Glomerular visceral epithelial cell (primary cell): ENCODE results near the gene VEGFC.

Experiments
- DNase-seq: peaks from one replicate; pipeline ENCODE4 v3.0.0-alpha.2; 2016; ENCODE audit errors: extremely low spot score

VEGFC gene, protein sequence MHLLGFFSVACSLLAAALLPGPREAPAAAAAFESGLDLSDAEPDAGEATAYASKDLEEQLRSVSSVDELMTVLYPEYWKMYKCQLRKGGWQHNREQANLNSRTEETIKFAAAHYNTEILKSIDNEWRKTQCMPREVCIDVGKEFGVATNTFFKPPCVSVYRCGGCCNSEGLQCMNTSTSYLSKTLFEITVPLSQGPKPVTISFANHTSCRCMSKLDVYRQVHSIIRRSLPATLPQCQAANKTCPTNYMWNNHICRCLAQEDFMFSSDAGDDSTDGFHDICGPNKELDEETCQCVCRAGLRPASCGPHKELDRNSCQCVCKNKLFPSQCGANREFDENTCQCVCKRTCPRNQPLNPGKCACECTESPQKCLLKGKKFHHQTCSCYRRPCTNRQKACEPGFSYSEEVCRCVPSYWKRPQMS

DNA sequence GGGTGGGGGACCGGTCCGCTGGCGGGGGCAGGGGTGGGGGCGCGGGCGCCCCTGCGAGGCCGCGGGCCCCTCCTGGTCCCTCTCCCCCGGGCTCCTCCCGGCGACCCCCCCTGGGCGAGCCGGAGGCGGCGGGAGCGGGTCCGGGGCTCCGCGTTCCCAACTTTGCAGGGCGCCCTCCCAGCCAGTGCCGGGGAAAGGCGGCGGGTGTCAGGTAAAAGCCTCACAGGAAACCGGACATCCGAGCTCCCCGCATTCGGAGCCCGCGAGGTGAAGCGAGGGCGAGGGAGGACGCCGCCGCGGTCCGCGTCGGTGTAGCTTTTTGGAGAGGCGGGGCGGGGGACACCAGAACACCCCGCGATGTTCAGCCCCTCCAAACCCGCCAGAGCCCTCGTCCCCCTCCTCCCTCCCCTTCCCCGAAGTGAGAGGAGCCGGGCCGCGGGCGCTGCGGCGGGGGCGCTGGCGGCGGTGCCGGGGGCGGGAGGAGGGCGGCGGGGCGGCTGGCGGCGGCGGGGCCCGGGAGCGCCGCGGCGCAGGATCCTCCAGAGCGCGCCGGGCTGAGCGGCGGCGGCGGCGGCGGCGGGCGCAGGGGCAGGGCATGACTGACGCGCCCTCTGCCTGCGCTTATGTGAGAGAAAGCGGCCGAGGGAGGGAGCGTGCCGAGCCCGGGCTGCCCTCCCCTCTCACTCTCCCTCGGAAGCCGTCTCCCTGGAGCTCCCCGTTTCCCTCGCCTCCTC is at the start of gene VEGFC:
VEGFC (minus strand) TSS at position 597 of the 734 bp plus-strand sequence. CDS start 611 bp downstream, outside the sequence.
- peak; percentile 83 for DNase-seq

- DNase-seq, result peak; percentile 2
Observed at GRCh38 chr4:176841711-176842112, 49.0 kb upstream of the VEGFC start.

DNA sequence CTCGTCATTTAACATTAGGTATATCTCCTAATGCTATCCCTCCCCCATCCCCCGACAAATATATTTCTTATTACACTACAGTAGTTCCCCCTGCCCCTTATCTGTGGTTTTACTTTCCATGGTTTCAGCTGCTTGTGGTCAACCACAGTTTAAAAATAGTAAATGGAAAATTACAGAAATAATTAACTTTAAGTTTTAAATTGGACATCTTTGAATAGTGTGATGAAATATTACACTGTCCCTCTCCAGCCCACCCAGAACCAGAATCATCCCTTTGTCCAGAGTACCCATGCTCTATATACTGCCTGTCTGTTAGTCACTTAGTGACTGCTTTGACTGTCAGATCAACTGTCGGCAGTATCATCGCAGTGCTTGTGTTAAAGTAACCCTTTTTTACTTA is 47.4 kb upstream of the VEGFC start:
- peak; percentile 64 for DNase-seq

DNA sequence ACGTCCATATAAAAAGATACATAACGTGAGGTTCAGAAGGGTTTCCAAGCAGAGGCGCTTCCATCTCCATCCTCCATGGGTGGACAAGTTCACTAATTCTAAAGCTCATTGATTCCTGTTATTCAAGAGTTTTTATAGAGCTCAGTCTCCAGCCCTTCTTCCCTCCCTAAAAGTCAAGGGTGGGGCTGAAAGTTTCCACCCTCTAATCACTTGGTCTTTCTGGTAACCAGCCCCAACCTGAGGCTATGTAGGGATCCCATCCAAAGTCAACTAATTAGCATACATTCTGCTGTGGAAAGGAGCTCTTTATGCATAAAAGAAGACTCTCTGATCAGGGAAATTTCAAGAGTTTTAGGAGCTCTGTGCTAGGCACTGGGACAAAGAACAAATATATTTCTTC is 46.9 kb upstream of the VEGFC start:
- no peak for DNase-seq

- peak; percentile 79 for DNase-seq
Observed at GRCh38 chr4:176838601-176839433, 46.1 kb upstream of the VEGFC start.

GRCh38 chr4:176837169-176837895 is 44.6 kb upstream of the VEGFC start:
- no peak for DNase-seq

DNA sequence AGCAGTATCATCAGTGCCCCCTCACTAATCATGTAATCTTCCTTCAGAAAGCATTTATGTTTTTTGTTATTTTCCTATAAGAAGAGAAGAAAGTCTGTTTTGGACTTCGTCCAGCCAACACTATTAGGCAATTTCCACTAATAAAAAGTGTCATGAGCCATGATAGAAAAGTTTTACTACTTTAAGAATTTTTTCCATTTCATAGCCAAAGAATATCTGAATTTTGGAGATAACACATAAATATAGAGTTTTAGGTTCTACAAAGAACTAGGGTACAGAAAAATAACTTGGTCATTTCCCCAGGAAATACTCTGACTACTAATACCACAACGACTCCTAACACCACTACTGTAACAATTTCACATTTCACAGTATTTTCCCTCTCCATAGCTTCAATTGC is 41.8 kb upstream of the VEGFC start:
- no peak for DNase-seq

- no peak for DNase-seq
Observed at GRCh38 chr4:176833400-176834175, 40.9 kb upstream of the VEGFC start.

DNA sequence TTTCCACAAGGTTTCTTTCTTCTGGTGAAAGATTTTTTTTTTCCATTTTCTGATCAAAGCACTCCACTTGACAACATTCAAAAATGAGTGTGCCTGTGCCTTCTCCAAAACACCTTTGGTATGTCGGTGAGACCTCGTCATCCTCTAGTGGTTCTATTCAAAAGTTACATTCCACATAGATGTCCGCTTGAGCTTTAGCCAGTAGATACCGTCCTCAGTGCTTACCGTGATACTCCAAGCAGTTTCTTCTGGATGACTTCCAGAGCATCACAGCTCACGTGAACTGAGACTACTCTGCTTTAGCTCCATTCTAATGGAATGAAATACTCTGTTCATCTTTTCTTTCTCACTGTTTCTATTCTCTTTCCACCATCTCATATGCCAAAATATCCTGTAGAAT is 38.2 kb upstream of the VEGFC start:
- no peak for DNase-seq

- no peak for DNase-seq
Observed at GRCh38 chr4:176825586-176825985, 32.9 kb upstream of the VEGFC start.

GRCh38 chr4:176824645-176825366 is 32.1 kb upstream of the VEGFC start:
- DNase-seq, result peak; percentile 7

DNA sequence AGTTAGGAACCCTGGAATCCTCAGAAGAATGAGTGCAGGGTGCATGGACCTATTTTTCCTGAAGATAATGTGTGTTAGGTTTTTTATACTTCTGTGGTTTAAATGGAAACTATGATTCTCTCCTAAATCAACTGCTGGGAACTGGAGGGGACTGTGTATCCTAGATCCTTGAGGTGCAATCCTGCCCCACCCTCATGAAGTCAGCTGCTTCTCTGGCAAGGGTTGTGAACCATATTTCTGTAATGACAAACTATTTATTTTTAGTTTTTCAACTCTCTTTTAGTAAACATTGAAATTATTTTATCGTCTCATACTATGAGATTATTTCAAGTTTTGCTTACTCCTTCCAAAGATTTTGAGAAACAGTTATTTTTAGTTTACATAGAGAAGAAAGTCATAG is 25.8 kb upstream of the VEGFC start:
- DNase-seq, result no peak

DNA sequence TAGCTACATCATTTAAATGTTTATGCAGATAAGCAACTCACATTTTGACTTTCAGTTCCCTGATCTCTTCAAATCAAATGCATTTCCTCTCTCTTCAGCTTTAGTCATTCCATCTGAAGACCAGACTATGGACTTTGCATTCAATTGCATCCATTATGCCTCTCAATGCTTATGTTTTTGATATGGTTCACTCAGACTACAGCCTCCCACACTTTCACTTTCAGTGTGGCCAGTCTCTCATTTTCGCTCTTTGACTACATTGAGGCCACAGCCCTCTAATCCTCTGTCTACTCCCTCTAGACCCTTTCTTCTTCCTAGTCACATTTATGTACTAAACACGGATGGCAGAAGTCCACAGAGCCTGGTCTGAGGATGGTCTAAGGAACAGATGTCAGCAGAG is 24.5 kb upstream of the VEGFC start:
- no peak for DNase-seq

DNA sequence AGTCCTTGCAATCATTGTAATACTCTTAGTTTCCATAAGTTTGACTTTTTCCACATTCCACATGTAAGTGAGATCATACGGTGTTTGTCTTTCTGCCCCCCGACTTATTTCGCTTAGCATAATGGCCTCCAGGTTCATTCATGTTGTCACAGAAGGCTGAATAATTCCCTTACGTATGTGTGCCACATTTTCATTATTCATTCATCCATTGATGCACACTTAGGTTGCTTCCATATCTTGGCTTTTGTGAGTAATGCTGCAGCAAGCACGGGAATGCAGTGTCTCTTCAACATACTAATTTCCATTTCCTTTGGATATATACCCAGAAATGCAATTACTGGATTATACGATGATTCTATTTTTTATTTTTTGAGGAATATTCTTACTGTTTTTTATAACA is 22.0 kb upstream of the VEGFC start:
- DNase-seq, result peak; percentile 37

GRCh38 chr4:176810481-176811249 is 17.9 kb upstream of the VEGFC start:
- no peak for DNase-seq

DNA sequence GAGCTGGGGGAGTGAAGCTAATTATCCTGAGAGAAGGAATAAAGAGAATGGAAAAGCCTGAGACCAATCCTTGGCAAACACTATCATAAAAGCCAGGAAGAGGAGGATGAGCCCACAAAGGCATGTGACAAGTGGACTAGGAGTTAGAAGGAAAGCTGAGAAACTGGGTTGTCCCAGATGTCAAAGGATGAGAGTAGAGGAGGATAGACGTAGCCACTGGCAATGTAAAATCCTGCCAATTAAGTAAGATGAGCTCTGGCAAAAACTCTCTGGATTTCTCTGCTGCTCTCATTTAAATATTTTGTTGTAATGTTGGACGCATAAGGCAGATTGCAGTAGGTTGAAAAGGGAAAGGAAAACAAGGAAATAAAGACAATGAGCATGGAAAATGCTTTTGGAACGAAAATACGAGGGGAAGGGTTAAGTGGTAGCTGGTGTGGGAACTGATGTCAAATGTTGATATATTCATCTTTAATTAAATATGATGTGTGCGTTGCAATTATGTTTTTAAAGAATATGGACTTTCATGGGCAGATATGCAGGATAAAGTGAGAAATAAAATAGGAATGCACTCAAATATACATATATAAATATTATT is 14.2 kb upstream of the VEGFC start:
- no peak for DNase-seq

DNA sequence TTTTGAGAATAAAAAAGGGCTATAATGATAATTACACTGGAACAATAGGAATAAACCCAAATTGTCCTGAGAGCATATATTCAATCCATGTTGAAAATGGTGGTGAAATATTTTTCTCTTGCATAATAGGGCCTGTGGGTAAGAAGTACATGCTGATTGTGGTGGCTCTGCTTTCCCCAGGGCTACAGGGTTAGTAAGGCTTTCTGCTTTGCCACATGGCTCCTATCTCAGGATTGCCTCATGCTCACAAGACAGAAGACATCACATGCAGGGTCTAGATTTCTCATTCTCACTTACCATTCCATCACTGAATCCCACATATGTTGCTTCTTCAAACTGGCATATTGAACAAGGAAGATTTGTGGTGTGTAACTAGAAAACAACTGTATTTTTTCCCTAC is 12.4 kb upstream of the VEGFC start:
- no peak for DNase-seq

- DNase-seq, result no peak
Observed at GRCh38 chr4:176800891-176801534, 8.3 kb upstream of the VEGFC start.
